ENCODE results near the gene SCYL2. TPM values are rescaled to one million over a fixed set of nuclear protein-coding genes. Genes with fewer than 3 reads are reported as not detected.

The SCYL2 gene
- total RNA-seq, 4 donors from 2014 or later: 47.8 to 68.8 (median 54.9) TPM

DNA sequence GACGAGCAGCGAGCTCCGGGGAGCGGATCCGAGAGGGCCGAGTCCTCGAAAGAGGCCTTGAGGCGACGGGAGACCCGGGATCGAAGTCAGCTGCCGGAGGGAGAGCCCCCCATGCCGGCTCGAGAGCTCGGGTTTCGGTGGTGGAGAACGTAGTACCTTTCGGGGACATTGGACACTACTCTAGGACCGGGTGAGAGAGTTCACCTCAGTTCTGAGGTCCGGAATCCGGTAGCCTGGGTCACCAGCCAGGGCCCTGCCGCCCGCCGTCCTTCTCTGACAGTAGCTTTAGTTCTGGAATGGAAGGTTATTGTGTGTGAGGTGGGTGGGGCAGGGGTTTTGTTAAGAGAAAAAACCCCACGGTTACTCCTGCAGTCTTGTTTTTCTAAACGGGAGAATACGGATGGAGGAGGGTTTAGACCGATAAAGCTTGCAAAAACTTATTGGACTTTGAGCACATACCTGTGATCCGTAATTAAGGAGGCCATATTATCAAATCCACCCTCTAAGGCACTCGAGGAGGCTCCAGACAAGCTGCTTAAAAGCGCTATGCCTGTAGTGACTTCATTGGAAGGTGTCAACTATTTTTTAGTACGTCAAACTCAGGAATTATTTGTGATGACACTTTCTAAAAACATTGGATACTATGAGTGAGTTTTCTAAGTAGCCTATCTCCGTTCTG is 765 bp downstream of the SCYL2 start:
- WGBS, 2 donors: 1% methylated on average over 21 to 26 of the region's 33 CpGs
- no peak for DNase-seq
- H3K4me1 ChIP-seq: peaks cover 13 to 15% of the 10 kb centered on the region in 2 donors
- peak overlapping the region; percentile 91 to 96 (median 94) for H3K27ac ChIP-seq
- H3K4me3 ChIP-seq (replicated peaks in 1 of 3): peak overlapping the region; percentile 74 to 90 (median 89)
- intact Hi-C loops (cut with DNase I): no loop called here
- TF ChIP-seq POLR2A (IDR thresholded peaks at IDR 0.05): no peak
- TF ChIP-seq, protein P1, sequence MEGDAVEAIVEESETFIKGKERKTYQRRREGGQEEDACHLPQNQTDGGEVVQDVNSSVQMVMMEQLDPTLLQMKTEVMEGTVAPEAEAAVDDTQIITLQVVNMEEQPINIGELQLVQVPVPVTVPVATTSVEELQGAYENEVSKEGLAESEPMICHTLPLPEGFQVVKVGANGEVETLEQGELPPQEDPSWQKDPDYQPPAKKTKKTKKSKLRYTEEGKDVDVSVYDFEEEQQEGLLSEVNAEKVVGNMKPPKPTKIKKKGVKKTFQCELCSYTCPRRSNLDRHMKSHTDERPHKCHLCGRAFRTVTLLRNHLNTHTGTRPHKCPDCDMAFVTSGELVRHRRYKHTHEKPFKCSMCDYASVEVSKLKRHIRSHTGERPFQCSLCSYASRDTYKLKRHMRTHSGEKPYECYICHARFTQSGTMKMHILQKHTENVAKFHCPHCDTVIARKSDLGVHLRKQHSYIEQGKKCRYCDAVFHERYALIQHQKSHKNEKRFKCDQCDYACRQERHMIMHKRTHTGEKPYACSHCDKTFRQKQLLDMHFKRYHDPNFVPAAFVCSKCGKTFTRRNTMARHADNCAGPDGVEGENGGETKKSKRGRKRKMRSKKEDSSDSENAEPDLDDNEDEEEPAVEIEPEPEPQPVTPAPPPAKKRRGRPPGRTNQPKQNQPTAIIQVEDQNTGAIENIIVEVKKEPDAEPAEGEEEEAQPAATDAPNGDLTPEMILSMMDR (IDR thresholded peaks at IDR 0.05): no peak
- no peaks in the 10 kb centered on the region for H3K9me3 ChIP-seq
- no peaks in the 10 kb centered on the region for H3K27me3 ChIP-seq
- no peaks in the 10 kb centered on the region for H3K36me3 ChIP-seq

DNA sequence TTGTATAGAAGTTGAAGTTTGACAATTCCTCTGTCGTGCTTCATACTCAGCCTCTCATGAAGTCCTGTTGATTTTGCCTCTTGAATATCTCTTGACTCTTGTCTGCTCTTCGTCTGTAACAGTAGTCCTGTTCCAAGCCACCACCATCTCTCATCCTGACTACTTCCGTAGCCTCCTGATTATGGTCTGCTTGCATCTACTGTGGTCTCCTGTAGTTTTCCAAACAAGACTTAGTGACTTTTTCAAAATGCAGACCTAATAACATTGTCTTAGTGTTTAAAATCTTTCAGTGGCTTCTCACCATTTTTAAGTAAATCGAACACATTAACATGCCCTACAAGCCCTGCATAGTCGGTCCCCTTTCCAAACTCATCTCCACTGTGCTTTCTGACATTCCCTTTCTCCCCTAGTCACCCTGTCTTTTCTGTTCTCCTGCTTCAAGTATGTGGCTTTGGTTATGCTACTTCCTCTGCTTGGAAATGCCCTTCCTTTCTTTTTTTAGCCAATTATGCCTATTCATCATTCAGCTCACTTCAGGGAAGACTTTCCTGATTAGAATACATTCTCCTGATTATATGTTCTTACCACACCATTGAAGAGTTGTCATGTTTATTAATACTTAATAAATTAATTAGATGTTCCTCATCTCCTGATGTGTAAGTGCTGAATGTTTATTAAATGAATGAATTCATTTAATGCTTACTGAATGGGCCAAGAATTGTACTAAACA is 2.0 kb downstream of the SCYL2 start:
- peaks cover 13 to 15% of the 10 kb centered on the region in 2 donors for H3K4me1 ChIP-seq
- no peaks in the 10 kb centered on the region for H3K9me3 ChIP-seq
- H3K4me3 ChIP-seq (replicated peaks in 1 of 3): peak overlapping the region in 1 of 3 donors; percentile 74
- no peaks in the 10 kb centered on the region for H3K27me3 ChIP-seq
- 54 to 58% methylated on average over 5 of the region's 5 CpGs for WGBS, 2 donors
- intact Hi-C loops (cut with DNase I): no loop called here
- H3K36me3 ChIP-seq: no peaks in the 10 kb centered on the region
- TF ChIP-seq, protein P1 (IDR thresholded peaks at IDR 0.05): no peak
- TF ChIP-seq POLR2A (IDR thresholded peaks at IDR 0.05): no peak
- DNase-seq: no peak
- H3K27ac ChIP-seq: no peak overlapping the region

DNA sequence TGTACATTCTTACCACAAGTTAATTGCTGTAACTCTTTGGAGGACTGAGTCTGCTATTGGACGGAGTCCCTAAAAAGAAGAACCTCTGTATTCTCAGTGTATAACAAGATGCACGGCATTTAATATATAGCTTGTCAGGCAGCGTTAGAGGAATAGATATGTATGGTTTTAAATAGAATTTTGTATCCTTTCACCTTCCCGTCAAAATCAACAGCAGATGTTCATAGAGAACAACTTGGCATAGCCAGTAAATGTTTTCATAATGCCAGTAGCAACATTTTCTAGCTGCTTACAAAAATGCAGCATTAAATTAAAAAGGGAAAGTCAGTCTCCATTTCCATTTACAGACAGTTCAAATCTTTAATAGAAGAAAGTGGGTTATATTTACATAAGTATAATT is 6.8 kb downstream of the SCYL2 start:
- Histone ChIP-seq H3K4me1 (peaks cover 9% of the 10 kb centered on the region in 2 donors), H3K4me3 (replicated peaks in 1 of 3) (no peak overlapping the region), H3K36me3 (no peaks in the 10 kb centered on the region), H3K27me3 (no peaks in the 10 kb centered on the region), H3K27ac (no peak overlapping the region), H3K9me3 (no peaks in the 10 kb centered on the region)
- TF ChIP-seq, protein P1 (IDR thresholded peaks at IDR 0.05): no peak
- TF ChIP-seq POLR2A (IDR thresholded peaks at IDR 0.05): no peak
- 90 to 92% methylated on average over 4 of the region's 4 CpGs for WGBS, 2 donors
- intact Hi-C loops (cut with DNase I): no loop called here
- DNase-seq: no peak

DNA sequence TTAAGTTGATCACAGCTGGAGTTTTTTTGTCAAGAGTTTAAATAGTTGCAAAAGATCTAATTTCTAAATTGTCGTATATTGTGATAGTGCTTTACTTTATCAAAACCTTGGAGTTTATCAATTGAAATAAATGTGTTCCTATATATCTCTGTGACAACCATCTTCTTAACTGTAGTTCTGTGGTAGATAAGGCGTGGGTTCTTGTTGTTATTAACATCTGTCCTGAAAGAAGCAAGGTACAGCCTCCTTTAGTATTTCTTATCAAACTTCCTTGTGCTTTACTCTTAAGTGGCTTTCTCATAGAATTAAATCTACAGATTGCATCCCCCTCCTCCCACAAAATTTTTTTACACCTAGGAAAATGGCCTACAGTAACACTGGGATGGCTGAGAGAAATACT is 7.3 kb downstream of the SCYL2 start:
- H3K4me3 ChIP-seq (replicated peaks in 1 of 3): no peak overlapping the region
- peaks cover 4% of the 10 kb centered on the region in 2 donors for H3K4me1 ChIP-seq
- no peaks in the 10 kb centered on the region for H3K36me3 ChIP-seq
- intact Hi-C loops (cut with DNase I): no loop called here
- DNase-seq: no peak
- no peaks in the 10 kb centered on the region for H3K27me3 ChIP-seq
- TF ChIP-seq POLR2A (IDR thresholded peaks at IDR 0.05): no peak
- TF ChIP-seq, protein P1 (IDR thresholded peaks at IDR 0.05): no peak
- no peaks in the 10 kb centered on the region for H3K9me3 ChIP-seq
- no peak overlapping the region for H3K27ac ChIP-seq
- 96 to 97% methylated on average over 2 of the region's 2 CpGs for WGBS, 2 donors

DNA sequence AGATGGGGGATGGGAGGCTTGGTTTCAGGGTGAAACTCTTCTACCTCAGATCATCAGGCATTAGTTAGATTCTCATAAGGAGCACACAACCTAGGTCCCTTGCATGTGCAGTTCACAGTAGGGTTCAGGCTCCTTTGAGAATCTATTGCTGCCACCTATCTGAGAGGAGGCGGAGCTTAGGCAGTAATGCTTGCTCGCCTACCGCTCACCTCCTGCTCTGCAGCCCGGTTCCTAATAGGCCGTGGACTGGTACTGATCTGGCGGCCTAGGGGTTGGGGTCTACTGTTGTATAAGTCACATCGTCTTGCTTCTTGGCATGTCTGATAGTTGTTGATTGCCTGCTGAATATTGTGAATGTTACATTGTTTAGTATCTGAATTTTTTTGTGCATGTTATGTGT is 12.2 kb downstream of the SCYL2 start:
- DNase-seq: no peak
- 97 to 98% methylated on average over 7 of the region's 7 CpGs for WGBS, 2 donors
- Histone ChIP-seq H3K36me3 (no peaks in the 10 kb centered on the region), H3K27me3 (no peaks in the 10 kb centered on the region), H3K4me1 (no peaks in the 10 kb centered on the region), H3K4me3 (replicated peaks in 1 of 3) (no peak overlapping the region), H3K27ac (no peak overlapping the region), H3K9me3 (no peaks in the 10 kb centered on the region)
- intact Hi-C loops (cut with DNase I): no loop called here
- TF ChIP-seq, protein P1 (IDR thresholded peaks at IDR 0.05): no peak
- TF ChIP-seq POLR2A (IDR thresholded peaks at IDR 0.05): no peak

Data from thyroid gland (tissue), 4 donors.